Breast epithelium (tissue), 4 donors: ENCODE measurements around the gene SYNGR4. TPM values are rescaled to one million over a fixed set of nuclear protein-coding genes. Genes with fewer than 3 reads are reported as not detected.

Source experiments
- DNase-seq, 2 donors: peaks; one replicate each; pipeline ENCODE4 v3.0.0-alpha.2; 2019; ENCODE audit warnings: low spot score in 2 of 2
- H3K27ac ChIP-seq, 2 donors: fragments of 200-600 bp; sonication (generic) in 1 of 2; one replicate each; pipeline ENCODE4 v1.5.1; 2016 to 2019; ENCODE audit warnings: mild to moderate bottlenecking in 1 of 2
- H3K27me3 ChIP-seq, 2 donors: fragments of 200-600 bp; sonication (generic) in 1 of 2; one replicate each; pipeline versions ENCODE4 v1.5.1 to v1.6.0; 2017 to 2019; ENCODE audit warnings: control low read depth in 1 of 2, mild to moderate bottlenecking in 1 of 2
- H3K36me3 ChIP-seq: fragments of 200-600 bp; one replicate; pipeline ENCODE4 v1.5.1; 2019
- H3K4me1 ChIP-seq, 2 donors: fragments of 200-600 bp; sonication (generic); one replicate each; pipeline ENCODE4 v1.5.1; 2016 to 2019; ENCODE audit warnings: control low read depth in 1 of 2
- H3K4me3 ChIP-seq, 3 donors: fragments of 200-600 bp; sonication (generic); 1 replicate in 2 of 3; 2 replicates in 1 of 3; pipeline ENCODE4 v1.5.1; 2016 to 2019; ENCODE audit warnings: mild to moderate bottlenecking in 3 of 3, moderate library complexity in 2 of 3
- H3K9me3 ChIP-seq, 2 donors: fragments of 200-600 bp; sonication (generic) in 1 of 2; one replicate each; pipeline ENCODE4 v1.5.1; 2016 to 2019; ENCODE audit warnings: control low read depth in 1 of 2
- CTCF ChIP-seq, 3 donors: fragments of 450-650 bp; IDR thresholded peaks; one replicate each; pipeline ENCODE4 v1.5.1; 2016 to 2017; ENCODE audit warnings: antibody characterized with exemption in 3 of 3, mild to moderate bottlenecking in 3 of 3, moderate library complexity in 3 of 3
- POLR2A ChIP-seq: fragments of 450-650 bp; IDR thresholded peaks from one replicate; pipeline ENCODE4 v1.6.1; 2016; ENCODE audit warnings: antibody characterized with exemption, mild to moderate bottlenecking, moderate library complexity
- POLR2AphosphoS5 ChIP-seq, 3 donors: sonication (generic); formaldehyde crosslinking; IDR thresholded peaks; one replicate each; pipeline ENCODE4 v1.6.1; 2017; ENCODE audit warnings: antibody characterized with exemption in 3 of 3
- intact Hi-C: fragments of 100-400 bp; cut with DNase I; formaldehyde crosslinking; loops from one replicate; pipeline ENCODE4 v1.15.1; 2023; ENCODE audit warnings: low total_unique reads
- total RNA-seq, 3 donors: library from RNA; depleted of rRNA; stranded (reverse); fragments of >200 nt; gene quantifications; one replicate each; pipeline ENCODE4 v1.1.0, GENCODE V29; 2016

The SYNGR4 gene
- total RNA-seq, 3 donors from 2014 or later = not detected

GRCh38 chr19:48321372-48321621 is 42.9 kb upstream of the SYNGR4 start:
- peaks cover 0 to 6% of the 10 kb centered on the region in 2 donors for H3K4me1 ChIP-seq
- DNase-seq = peak; percentile 99 to 100
- peak overlapping the region; percentile 54 to 84 (median 73) for H3K4me3 ChIP-seq
- no peaks in the 10 kb centered on the region for H3K9me3 ChIP-seq
- H3K27ac ChIP-seq = peak overlapping the region; percentile 99
- intact Hi-C loops = no loop called here
- TF ChIP-seq POLR2AphosphoS5 (IDR thresholded peaks at IDR 0.05) (peak in 2 of 3 donors; percentile 27 to 77), POLR2A (peak; percentile 86), CTCF (IDR thresholded peaks at IDR 0.05) (no peak)
- H3K36me3 ChIP-seq = no peaks in the 10 kb centered on the region
- H3K27me3 ChIP-seq = no peaks in the 10 kb centered on the region

GRCh38 chr19:48321622-48322591 is 42.3 kb upstream of the SYNGR4 start:
- H3K4me1 ChIP-seq = peaks cover 0 to 7% of the 10 kb centered on the region in 2 donors

GRCh38 chr19:48325265-48325910 is 38.8 kb upstream of the SYNGR4 start, which contains the start of gene EMP3:
Gene EMP3 (plus strand): TSS chr19:48325552. CDS start chr19:48326845, 1,293 bp downstream.
- DNase-seq = peak; percentile 71 to 74
- Histone ChIP-seq H3K9me3 (no peaks in the 10 kb centered on the region), H3K4me1 (peaks cover 0 to 7% of the 10 kb centered on the region in 2 donors), H3K4me3 (peak within 1 kb of the TSS; percentile 49 to 62 (median 55)), H3K36me3 (no peaks in the 10 kb centered on the region), H3K27me3 (no peaks in the 10 kb centered on the region), H3K27ac (peak within 1 kb of the TSS; percentile 82 to 90)
- intact Hi-C loops = no loop called here
- TF ChIP-seq CTCF (IDR thresholded peaks at IDR 0.05) = no peak
- peak; percentile 23 for TF ChIP-seq POLR2A
- peak; percentile 47 to 51 (median 48) for TF ChIP-seq POLR2AphosphoS5 (IDR thresholded peaks at IDR 0.05)

More at GRCh38 chr19:48321622-48322591, 42.3 kb upstream of the SYNGR4 start:
- intact Hi-C loops = no loop called here
- Histone ChIP-seq H3K36me3 (no peaks in the 10 kb centered on the region), H3K4me3 (peak overlapping the region; percentile 54 to 84 (median 73)), H3K27ac (peak overlapping the region; percentile 99), H3K27me3 (no peaks in the 10 kb centered on the region), H3K9me3 (no peaks in the 10 kb centered on the region)
- peak; percentile 96 to 99 for DNase-seq
- TF ChIP-seq POLR2A (peak; percentile 28), POLR2AphosphoS5 (IDR thresholded peaks at IDR 0.05) (peak; percentile 62 to 90 (median 77)), CTCF (IDR thresholded peaks at IDR 0.05) (peak in 1 of 3 donors; percentile 25)

GRCh38 chr19:48329167-48329891 is 34.8 kb upstream of the SYNGR4 start:
- Histone ChIP-seq H3K4me1 (peaks cover 3 to 4% of the 10 kb centered on the region in 2 donors), H3K36me3 (no peaks in the 10 kb centered on the region), H3K4me3 (peak overlapping the region in 1 of 3 donors; percentile 64), H3K27me3 (no peaks in the 10 kb centered on the region), H3K27ac (peak overlapping the region in 1 of 2 donors; percentile 98), H3K9me3 (no peaks in the 10 kb centered on the region)
- intact Hi-C loops = no loop called here
- TF ChIP-seq POLR2A = no peak
- no peak for TF ChIP-seq CTCF (IDR thresholded peaks at IDR 0.05)
- TF ChIP-seq POLR2AphosphoS5 (IDR thresholded peaks at IDR 0.05) = no peak
- no peak for DNase-seq
